ENCODE measurements around the gene PRKCZ. TPM values are rescaled to one million over a fixed set of nuclear protein-coding genes. Genes with fewer than 3 reads are reported as not detected.

The PRKCZ gene
- total and polyA plus RNA-seq, 12 donors: 8.4 to 18.4 (median 14.5) TPM

DNA sequence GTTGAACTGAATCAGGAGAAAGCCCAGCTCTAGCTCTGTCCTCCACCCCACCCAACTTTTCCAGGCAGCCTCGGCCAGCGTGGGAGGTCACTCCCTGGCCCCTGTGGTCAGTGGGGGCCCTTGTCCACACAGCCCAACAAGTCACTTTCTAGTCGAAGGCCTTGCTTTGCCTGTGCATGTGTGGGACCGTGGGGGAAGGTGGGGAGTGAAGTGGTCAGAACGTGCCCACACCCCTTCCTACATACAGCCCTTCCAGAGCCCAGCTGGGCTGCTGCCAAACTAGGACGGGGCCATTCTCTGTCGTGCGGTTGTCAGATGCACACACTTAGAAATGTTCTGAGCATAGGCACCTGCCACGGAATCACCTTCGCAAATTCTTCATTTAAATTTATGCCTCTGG lies 126.4 kb downstream of the PRKCZ start:
- Histone ChIP-seq H3K27me3 (no peaks in the 10 kb centered on the region), H3K36me3 (peaks cover 0 to 5% (median 0%) of the 10 kb centered on the region in 9 donors), H3K4me1 (peaks cover 0 to 14% (median 5%) of the 10 kb centered on the region in 9 donors), H3K9me3 (no peaks in the 10 kb centered on the region), H3K4me3 (no peak overlapping the region), H3K27ac (no peak overlapping the region)
- 72 to 76% methylated on average over 10 of the region's 10 CpGs for WGBS, 2 donors
- TF ChIP-seq, protein P1, sequence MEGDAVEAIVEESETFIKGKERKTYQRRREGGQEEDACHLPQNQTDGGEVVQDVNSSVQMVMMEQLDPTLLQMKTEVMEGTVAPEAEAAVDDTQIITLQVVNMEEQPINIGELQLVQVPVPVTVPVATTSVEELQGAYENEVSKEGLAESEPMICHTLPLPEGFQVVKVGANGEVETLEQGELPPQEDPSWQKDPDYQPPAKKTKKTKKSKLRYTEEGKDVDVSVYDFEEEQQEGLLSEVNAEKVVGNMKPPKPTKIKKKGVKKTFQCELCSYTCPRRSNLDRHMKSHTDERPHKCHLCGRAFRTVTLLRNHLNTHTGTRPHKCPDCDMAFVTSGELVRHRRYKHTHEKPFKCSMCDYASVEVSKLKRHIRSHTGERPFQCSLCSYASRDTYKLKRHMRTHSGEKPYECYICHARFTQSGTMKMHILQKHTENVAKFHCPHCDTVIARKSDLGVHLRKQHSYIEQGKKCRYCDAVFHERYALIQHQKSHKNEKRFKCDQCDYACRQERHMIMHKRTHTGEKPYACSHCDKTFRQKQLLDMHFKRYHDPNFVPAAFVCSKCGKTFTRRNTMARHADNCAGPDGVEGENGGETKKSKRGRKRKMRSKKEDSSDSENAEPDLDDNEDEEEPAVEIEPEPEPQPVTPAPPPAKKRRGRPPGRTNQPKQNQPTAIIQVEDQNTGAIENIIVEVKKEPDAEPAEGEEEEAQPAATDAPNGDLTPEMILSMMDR (IDR thresholded peaks at IDR 0.05): no peak
- intact Hi-C loops (cut with DNase I): loop anchor here in 1 of 10 donors (5.0 kb wide), 1 partner anchor 84 kb away; no protein-coding TSS in a partner anchor
- DNase-seq (no peak), ATAC-seq (no peak)

DNA sequence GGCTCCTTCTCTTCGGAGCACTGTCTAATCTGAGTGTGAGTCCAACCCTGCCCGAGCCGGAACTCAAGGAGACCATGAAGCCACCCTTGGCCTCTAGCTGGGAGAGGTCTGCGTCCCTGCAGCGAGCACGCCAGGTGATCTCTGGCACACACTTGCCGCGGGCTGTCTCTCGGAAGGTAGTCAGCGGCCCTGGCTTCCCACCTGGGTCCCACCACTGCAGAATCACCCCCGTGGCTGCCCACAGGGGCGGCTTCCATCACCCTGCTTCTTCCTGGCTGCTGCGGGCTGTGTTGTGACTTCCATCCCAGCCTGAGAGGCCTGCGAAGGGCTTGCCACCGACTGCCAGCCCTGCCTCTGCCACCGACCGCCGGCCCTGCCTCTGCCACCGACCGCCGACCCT lies 127.3 kb downstream of the PRKCZ start:
- Histone ChIP-seq H3K27me3 (no peaks in the 10 kb centered on the region), H3K4me1 (peaks cover 0 to 14% (median 5%) of the 10 kb centered on the region in 9 donors), H3K4me3 (no peak overlapping the region), H3K9me3 (no peaks in the 10 kb centered on the region), H3K27ac (no peak overlapping the region), H3K36me3 (peaks cover 0 to 5% (median 0%) of the 10 kb centered on the region in 9 donors)
- ATAC-seq (no peak), DNase-seq (no peak)
- 96 to 97% methylated on average over 19 to 21 of the region's 21 CpGs for WGBS, 2 donors
- TF ChIP-seq, protein P1 (IDR thresholded peaks at IDR 0.05): no peak
- intact Hi-C loops (cut with DNase I): loop anchor here in 1 of 10 donors (5.0 kb wide), 1 partner anchor 85 kb away; no protein-coding TSS in a partner anchor

DNA sequence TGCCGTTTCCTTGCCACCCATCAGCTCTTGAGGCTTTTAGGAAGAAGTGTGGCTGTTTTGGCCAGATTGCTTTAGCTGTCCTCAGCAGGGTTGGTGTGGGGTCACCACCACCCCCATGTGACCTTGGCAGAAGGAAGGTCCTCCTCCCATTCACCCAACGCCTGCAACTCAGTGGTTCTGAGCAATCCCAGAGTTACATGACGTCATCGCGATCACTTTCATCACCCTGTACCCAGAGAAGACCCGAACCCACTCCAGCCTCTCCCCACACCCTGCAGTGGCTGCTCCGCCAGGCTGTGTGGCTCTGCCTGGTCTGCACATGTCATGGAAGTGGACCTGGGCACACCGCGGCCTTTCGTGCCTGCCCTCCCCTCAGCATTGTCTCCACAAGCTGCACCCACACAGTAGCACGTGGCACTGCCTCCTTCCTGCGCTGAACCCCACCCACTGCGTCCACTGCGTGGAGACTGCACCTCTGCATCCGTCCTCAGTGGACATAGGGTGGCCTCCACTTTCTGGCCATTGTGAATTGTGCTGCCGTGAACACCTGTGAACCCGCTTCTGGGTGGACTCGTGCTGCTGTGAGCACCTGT lies 127.8 kb downstream of the PRKCZ start:
- Histone ChIP-seq H3K36me3 (peaks cover 0 to 5% (median 0%) of the 10 kb centered on the region in 9 donors), H3K4me3 (no peak overlapping the region), H3K9me3 (no peaks in the 10 kb centered on the region), H3K4me1 (peaks cover 0 to 14% (median 5%) of the 10 kb centered on the region in 9 donors), H3K27ac (no peak overlapping the region), H3K27me3 (no peaks in the 10 kb centered on the region)
- no peak for DNase-seq
- ATAC-seq: no peak
- intact Hi-C loops (cut with DNase I): loop anchor here in 1 of 10 donors (5.0 kb wide), 1 partner anchor 86 kb away; no protein-coding TSS in a partner anchor
- 91 to 93% methylated on average over 18 of the region's 18 CpGs for WGBS, 2 donors
- TF ChIP-seq, protein P1 (IDR thresholded peaks at IDR 0.05): no peak

DNA sequence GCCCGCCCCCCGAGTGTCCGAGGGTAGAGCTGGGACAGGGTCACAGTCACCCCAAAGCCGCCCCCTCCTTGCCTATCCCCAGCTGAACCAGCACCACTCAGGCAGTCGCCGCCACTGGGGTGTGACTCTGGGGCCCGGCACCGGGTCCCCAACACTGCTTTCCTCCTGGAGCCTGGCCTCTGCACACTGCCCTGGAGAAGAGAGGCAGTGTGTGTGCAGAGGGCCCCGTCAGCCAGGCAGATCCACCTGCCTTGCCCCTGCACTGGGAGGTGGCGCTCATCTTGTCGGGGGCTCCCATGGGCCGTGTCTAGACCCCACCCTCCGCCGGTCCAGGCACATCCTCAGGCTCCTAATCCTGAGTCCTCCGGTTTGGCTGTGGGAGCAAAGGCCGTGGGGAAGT lies 128.7 kb downstream of the PRKCZ start:
- TF ChIP-seq, protein P1 (IDR thresholded peaks at IDR 0.05): no peak
- ATAC-seq (no peak), DNase-seq (no peak)
- H3K4me3 ChIP-seq: no peak overlapping the region
- 87 to 90% methylated on average over 16 of the region's 16 CpGs for WGBS, 2 donors
- H3K4me1 ChIP-seq: peaks cover 0 to 12% (median 5%) of the 10 kb centered on the region in 9 donors
- no peaks in the 10 kb centered on the region for H3K27me3 ChIP-seq
- H3K9me3 ChIP-seq: no peaks in the 10 kb centered on the region
- intact Hi-C loops (cut with DNase I): loop anchor here in 1 of 10 donors (5.0 kb wide), 1 partner anchor 87 kb away; no protein-coding TSS in a partner anchor
- peaks cover 0 to 5% (median 0%) of the 10 kb centered on the region in 9 donors for H3K36me3 ChIP-seq
- no peak overlapping the region for H3K27ac ChIP-seq
